ENCODE data around the gene RERE.

The RERE gene

DNA sequence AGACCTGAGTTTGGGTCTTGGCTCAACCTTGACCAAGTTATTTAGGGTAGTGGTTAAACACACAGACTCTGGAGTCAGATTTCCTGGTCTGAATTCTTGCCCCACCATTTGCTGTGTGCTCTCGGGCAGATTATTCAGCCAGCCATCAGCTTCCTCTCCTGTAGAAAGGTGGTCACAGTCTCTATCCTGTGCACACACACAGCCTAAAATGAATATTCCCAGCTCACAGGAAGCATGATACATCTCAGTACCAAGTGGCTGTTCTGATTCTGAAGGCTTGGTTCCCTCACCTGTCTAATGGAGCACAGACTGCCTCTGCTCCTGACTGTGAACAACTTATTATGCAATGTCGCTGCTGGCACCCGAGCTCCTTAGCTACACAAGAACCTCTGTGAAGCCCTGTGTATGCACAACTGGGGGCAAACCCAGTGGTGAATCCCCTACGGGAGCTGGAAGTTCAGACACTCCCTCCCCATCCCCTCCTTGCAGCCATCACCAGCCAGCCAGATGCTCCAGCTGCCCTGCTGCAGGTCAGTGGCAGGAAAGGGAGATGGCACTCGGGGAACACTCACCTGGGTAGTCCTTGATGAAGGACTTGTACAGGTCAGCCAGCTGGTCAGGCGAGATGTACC, 47.4 kb upstream of the RERE start:
- Histone ChIP-seq H3K27ac (ENCODE audit: low read depth, low read length) (no peak overlapping the region), H2AFZ (ENCODE audit: low read depth, low read length, severe bottlenecking) (no peak overlapping the region), H3K9ac (ENCODE audit: low read length) (no peak overlapping the region), H3K4me3 (ENCODE audit: insufficient read depth, low read length, poor library complexity, severe bottlenecking) (no peak overlapping the region), H3K9me2 (replicated peaks; ENCODE audit: insufficient read depth, low read length) (no peaks in the 10 kb centered on the region), H3K9me3 (ENCODE audit: insufficient read depth, low read length) (no peaks in the 10 kb centered on the region), H3K79me2 (ENCODE audit: insufficient read depth, low read length) (peaks cover 3% of the 10 kb centered on the region; the same call in 1 of the 2 replicates), H3F3A (ENCODE audit: insufficient read depth) (peaks cover 58% of the 10 kb centered on the region), H3K36me3 (ENCODE audit: low read length) (peaks cover 67% of the 10 kb centered on the region), H3K4me2 (ENCODE audit: low read depth, low read length, poor library complexity, severe bottlenecking) (no peak overlapping the region), H4K20me1 (ENCODE audit: low read depth, low read length) (peaks cover 18% of the 10 kb centered on the region; the same call in 1 of the 2 replicates), H3K27me3 (ENCODE audit: low read length) (no peaks in the 10 kb centered on the region)
- TF ChIP-seq EZH2phosphoT487 (conservative IDR thresholded peaks at IDR 0.05; ENCODE audit: low read length) (no peak), CTCF (IDR thresholded peaks at IDR 0.05; ENCODE audit: insufficient read depth, low read length, poor library complexity, severe bottlenecking) (no peak)

- peaks cover 62% of the 10 kb centered on the region for H3K36me3 ChIP-seq (ENCODE audit: low read length)
- no peak overlapping the region for H2AFZ ChIP-seq (ENCODE audit: low read depth, low read length, severe bottlenecking)
- no peak overlapping the region for H3K9ac ChIP-seq (ENCODE audit: low read length)
- no peaks in the 10 kb centered on the region for H3K9me2 ChIP-seq (replicated peaks; ENCODE audit: insufficient read depth, low read length)
- no peak overlapping the region for H3K4me2 ChIP-seq (ENCODE audit: low read depth, low read length, poor library complexity, severe bottlenecking)
- no peaks in the 10 kb centered on the region for H3K27me3 ChIP-seq (ENCODE audit: low read length)
- no peak overlapping the region for H3K27ac ChIP-seq (ENCODE audit: low read depth, low read length)
- no peak overlapping the region for H3K4me3 ChIP-seq (ENCODE audit: insufficient read depth, low read length, poor library complexity, severe bottlenecking)
- H3F3A ChIP-seq (ENCODE audit: insufficient read depth), result peaks cover 61% of the 10 kb centered on the region
- peaks cover 10% of the 10 kb centered on the region; the same call in 1 of the 2 replicates for H4K20me1 ChIP-seq (ENCODE audit: low read depth, low read length)
- TF ChIP-seq CTCF (IDR thresholded peaks at IDR 0.05; ENCODE audit: insufficient read depth, low read length, poor library complexity, severe bottlenecking), result no peak
- TF ChIP-seq EZH2phosphoT487 (conservative IDR thresholded peaks at IDR 0.05; ENCODE audit: low read length), result no peak
- H3K79me2 ChIP-seq (ENCODE audit: insufficient read depth, low read length), result no peaks in the 10 kb centered on the region
- no peaks in the 10 kb centered on the region for H3K9me3 ChIP-seq (ENCODE audit: insufficient read depth, low read length)
Measured at GRCh38 chr1:8863794-8864233, 46.4 kb upstream of the RERE start.

GRCh38 chr1:8863138-8863537, 45.7 kb upstream of the RERE start:
- Histone ChIP-seq H3K27me3 (ENCODE audit: low read length) (no peaks in the 10 kb centered on the region), H3K27ac (ENCODE audit: low read depth, low read length) (no peak overlapping the region), H3F3A (ENCODE audit: insufficient read depth) (peaks cover 62% of the 10 kb centered on the region), H2AFZ (ENCODE audit: low read depth, low read length, severe bottlenecking) (no peak overlapping the region), H3K79me2 (ENCODE audit: insufficient read depth, low read length) (no peaks in the 10 kb centered on the region), H4K20me1 (ENCODE audit: low read depth, low read length) (peaks cover 10% of the 10 kb centered on the region; the same call in 1 of the 2 replicates), H3K36me3 (ENCODE audit: low read length) (peaks cover 57% of the 10 kb centered on the region), H3K9me3 (ENCODE audit: insufficient read depth, low read length) (no peaks in the 10 kb centered on the region), H3K4me3 (ENCODE audit: insufficient read depth, low read length, poor library complexity, severe bottlenecking) (no peak overlapping the region), H3K4me2 (ENCODE audit: low read depth, low read length, poor library complexity, severe bottlenecking) (no peak overlapping the region), H3K9ac (ENCODE audit: low read length) (no peak overlapping the region), H3K9me2 (replicated peaks; ENCODE audit: insufficient read depth, low read length) (no peaks in the 10 kb centered on the region)
- TF ChIP-seq CTCF (IDR thresholded peaks at IDR 0.05; ENCODE audit: insufficient read depth, low read length, poor library complexity, severe bottlenecking) (no peak), EZH2phosphoT487 (conservative IDR thresholded peaks at IDR 0.05; ENCODE audit: low read length) (no peak)

Measured in SU-DHL-6 (cell line).